OCI-LY3 (cell line): ENCODE data around the gene LRRC8D.

Source experiments
- EZH2phosphoT487 ChIP-seq: fragments of 200-600 bp; shearing (Covaris generic); IDR thresholded peaks from 2 replicates; pipeline ENCODE4 v1.6.1; 2018; ENCODE audit warnings: antibody characterized with exemption, mixed run types, low read depth
- TF ChIP-seq, protein P1 (sequence below): fragments of 200-600, 300-600 bp; sonication (generic); IDR thresholded peaks from 2 replicates; pipeline ENCODE4 v1.5.1; 2014; ENCODE audit warnings: antibody characterized with exemption, low read length, low read depth

DNA sequence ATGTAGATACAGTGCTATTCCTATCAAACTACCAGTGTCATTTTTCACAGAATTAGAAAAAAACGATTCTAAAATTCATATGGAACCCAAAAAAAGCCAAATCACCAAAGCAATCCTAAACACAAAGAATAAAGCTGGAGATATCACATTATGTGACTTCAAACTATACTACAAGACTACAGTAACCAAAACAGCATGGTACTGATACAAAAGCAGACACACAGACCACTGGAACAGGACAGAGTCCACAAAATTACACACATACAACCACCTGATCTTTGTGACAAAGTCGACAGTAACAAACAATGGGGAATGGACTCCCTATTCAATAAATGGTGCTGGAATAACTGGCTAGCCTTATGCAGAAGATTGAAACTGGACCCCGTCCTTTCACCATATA lies 102.7 kb downstream of the LRRC8D start:
- TF ChIP-seq, protein P1, sequence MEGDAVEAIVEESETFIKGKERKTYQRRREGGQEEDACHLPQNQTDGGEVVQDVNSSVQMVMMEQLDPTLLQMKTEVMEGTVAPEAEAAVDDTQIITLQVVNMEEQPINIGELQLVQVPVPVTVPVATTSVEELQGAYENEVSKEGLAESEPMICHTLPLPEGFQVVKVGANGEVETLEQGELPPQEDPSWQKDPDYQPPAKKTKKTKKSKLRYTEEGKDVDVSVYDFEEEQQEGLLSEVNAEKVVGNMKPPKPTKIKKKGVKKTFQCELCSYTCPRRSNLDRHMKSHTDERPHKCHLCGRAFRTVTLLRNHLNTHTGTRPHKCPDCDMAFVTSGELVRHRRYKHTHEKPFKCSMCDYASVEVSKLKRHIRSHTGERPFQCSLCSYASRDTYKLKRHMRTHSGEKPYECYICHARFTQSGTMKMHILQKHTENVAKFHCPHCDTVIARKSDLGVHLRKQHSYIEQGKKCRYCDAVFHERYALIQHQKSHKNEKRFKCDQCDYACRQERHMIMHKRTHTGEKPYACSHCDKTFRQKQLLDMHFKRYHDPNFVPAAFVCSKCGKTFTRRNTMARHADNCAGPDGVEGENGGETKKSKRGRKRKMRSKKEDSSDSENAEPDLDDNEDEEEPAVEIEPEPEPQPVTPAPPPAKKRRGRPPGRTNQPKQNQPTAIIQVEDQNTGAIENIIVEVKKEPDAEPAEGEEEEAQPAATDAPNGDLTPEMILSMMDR = no peak
- no peak for TF ChIP-seq EZH2phosphoT487
